ENCODE results near the gene IDUA.
"Not testable (repeated sequence)": the region's sequence is repeated elsewhere in the genome, so short reads cannot be mapped to it uniquely, and the experiment has no call there.

Gene IDUA

GRCh38 chr4:967113-968104 is 19.4 kb upstream of the IDUA start:
- DNase-seq (ENCODE audit: low read depth in 1 of 2, low spot score in 1 of 2) = no peak

GRCh38 chr4:968221-968620 is 18.6 kb upstream of the IDUA start:
- DNase-seq (ENCODE audit: low read depth in 1 of 2, low spot score in 1 of 2) = no peak

DNA sequence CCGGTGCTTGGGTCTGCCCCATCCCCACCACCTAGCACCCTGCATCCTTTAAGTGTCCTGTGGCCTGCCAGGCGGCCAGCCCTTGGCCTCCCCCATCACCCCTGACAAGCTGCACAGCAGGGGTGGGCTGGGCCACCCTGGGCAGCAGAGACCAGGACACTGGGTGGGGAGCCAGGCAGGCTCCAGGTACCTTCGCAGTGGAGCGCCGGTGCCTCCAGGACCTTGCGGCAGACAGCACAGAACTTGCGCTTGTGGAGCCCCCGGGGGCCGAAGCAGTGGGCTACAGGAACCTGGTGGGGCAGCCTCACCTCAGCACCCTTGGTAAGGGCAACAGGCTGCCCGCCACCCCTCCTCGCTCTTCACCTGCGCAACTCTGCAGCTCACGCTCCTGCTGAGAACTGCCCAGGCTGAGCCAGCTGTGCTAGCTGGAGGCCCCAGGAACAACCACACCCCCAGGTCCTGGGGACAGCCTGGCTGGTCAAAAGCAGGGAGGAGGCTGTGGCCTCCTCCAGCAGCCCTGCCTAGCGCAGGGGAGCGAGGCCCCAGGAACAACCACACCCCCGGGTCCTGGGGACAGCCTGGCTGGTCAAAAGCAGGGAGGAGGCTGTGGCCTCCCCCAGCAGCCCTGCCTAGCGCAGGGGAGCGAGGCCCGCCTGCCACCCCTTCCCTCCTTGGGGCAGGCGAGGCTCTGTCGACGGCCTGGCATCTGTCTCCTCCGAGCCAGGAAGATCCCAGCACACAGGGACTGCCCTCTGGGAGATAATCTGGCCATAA is 18.0 kb upstream of the IDUA start:
- DNase-seq (ENCODE audit: low read depth in 1 of 2, low spot score in 1 of 2) = no peak

DNA sequence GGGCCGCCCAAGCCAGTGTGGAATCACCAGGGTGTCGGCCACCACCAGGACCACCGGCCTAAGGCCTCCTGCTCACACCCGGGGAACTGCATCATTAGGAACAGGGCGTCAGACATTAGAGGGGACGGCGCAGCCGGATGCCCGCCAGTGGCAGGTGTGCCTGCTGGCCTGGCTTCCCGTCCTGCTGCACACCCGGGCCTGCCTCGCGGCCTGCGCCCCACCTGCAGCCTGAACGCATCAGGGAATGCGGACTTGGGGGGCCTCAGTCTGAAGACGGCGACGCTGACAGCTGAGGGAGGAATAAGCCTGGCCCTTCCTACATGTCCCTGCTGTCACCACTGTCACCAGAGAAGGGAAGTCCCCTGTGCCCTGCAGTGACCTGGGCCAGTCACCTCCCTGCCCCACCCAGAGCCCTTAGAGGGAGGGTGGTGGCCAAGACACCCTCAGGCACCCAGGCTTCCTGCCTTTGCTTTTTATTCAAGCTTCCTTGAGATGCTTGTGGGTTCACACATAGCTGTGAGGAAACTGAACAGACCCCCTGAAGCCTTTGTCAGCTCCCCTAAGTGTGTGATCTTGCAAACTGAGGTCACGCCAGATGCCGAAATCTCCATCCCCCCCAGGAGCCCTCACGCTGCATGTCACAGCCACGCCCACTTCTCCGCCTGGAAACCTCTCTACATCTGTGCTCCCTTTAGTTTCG is 16.6 kb upstream of the IDUA start:
- no peak for DNase-seq (ENCODE audit: low read depth in 1 of 2, low spot score in 1 of 2)

GRCh38 chr4:970854-971520 is 15.9 kb upstream of the IDUA start:
- no peak for DNase-seq (ENCODE audit: low read depth in 1 of 2, low spot score in 1 of 2)

GRCh38 chr4:971666-972500 is 15.0 kb upstream of the IDUA start:
- DNase-seq (ENCODE audit: low read depth in 1 of 2, low spot score in 1 of 2) = no peak

GRCh38 chr4:972651-973424 is 14.0 kb upstream of the IDUA start:
- peak; percentile 35 to 44 for DNase-seq (ENCODE audit: low read depth in 1 of 2, low spot score in 1 of 2)

DNA sequence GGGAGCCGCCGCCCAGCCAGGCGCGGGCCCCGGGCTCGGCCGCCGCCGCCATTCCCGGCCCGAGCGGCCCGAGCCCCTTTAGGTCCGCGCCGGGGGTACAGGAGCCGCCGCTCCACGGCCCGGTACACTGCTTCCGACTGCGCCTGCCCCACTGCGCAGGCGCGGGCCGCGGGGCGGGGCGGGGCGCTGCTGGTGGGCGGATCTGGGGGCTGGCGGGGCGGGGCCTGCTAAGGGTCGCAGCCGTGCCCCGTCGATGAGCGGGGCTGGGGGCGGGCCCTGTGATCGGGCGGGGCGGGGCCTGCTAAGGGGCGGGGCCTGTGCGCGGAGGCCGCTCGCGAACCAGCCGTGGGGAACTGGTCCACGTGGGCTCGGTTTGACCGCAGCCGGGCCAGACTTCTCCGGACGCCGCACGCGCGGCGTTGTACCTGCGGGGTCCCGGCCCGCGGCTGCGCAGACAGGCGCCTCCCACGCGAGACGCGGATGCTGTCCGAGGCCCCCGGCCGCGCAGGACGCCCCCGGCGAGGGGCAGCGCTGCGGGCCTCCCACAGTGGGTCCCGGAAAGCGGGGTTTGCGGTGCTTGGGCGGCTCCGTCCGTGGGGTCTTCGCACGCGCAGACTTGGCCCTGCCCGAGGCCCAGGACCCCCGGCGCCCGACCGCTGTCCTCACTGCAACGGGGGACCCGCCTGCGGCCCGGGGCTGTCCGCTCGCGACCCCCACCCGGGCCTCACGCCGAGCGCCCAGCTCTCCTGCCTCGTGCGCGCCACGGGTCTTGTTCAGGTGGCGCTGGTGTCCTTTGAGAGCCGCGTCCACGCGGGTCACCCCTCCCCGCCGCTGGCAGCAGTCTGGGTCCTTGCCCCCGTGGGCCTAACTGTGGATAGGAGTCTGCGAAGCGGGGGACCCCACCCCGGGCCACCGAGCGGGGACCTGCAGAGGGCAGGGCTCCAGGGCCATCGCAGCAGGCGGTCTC is 13.1 kb upstream of the IDUA start, which contains the start of gene DGKQ:
TSS of gene DGKQ (minus strand) at position 139 of the 967 bp plus-strand sequence. CDS start at position 52, 87 bp downstream.
- peak; percentile 84 to 85 for DNase-seq (ENCODE audit: low read depth in 1 of 2, low spot score in 1 of 2)

DNA sequence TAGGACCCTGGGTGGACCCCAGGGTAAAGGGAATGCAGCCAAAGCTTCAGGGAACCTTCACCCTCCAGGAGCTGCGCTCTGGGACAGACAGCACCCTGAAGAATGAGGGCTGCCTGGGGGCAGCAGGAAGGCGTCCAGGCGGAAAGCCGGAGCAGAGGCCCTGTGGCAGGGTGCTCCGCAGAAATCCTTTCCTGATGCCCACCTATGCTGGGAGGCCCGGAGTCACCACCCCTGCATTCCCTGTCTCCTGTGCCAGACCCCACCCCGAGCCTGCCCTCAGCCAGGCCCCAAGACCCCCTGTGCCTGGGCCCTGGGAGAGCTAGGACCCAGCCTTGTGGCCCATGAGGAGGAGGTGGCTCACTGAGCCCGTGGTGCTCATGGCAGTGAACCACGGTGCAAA is 12.2 kb upstream of the IDUA start:
- no peak for DNase-seq (ENCODE audit: low read depth in 1 of 2, low spot score in 1 of 2)

DNA sequence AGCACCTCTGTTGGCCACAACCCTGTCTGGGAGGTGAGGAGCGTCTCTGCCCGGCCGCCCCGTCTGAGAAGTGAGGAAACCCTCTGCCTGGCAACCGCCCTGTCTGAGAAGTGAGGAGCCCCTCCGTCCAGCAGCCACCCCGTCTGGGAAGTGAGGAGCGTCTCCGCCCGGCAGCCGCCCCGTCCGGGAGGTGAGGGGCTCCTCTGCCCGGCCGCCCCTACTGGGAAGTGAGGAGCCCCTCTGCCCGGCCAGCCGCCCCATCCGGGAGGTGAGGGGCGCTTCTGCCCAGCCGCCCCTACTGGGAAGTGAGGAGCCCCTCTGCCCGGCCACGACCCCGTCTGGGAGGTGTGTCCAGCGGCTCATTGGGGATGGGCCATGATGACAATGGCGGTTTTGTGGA is 10.8 kb upstream of the IDUA start:
- not testable (repeated sequence) for DNase-seq (ENCODE audit: low read depth in 1 of 2, low spot score in 1 of 2)

DNA sequence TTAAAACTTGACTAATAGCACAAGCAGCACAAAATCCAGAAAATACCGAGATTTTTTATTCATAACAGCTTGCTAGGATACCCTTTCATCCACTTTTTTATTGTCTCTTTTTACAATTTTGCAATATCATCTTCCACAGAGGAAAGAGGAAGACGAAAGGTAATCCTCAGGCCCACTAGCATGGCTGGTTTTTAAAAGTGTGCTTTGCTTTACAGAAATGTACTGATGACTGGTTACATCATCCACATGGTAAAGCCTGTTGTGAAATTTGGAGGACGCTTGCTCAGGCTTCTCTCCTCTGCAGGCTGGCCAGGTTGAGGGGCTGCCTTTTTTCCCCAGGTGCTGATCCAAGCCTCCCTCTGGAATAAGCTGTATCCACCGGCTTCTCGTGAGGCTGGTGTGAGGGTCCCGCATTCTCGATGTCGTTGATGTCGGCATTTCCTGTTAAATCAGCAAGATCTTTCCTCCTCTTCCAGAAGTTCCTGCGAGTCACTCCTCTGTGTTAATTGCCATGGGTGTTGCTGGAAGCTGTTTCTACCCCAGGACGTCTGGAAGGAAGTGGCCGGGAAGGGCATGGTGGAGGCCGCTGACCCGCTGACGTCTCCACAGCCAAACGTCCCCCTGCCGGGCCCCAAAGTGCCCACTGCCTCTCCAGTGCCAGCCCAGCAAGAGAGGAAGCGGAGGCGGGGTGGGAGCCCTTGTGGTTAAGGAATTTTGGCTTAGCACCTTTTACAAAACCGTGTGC is 7.7 kb upstream of the IDUA start:
- no peak for DNase-seq (ENCODE audit: low read depth in 1 of 2, low spot score in 1 of 2)

DNA sequence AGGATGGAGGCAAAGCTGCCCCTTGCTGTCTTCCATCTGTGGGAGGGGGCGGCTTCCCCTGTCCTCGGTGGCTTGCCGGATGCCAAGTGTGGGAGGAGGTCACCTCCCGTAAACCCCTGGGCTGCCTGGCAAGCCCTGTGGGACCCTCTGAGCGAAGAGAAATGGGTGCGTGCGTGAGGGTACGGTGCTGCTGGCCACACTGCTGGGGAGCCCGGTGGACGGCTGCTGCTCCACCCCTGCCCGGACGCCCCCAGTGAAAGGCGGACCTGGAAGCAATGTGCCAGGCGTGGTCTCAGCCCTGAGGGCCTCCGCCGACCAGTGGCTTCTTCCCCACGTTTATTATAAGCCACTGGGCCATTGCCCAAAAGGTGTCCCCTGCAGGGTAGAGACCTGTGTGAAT is 4.6 kb upstream of the IDUA start:
- no peak for DNase-seq (ENCODE audit: low read depth in 1 of 2, low spot score in 1 of 2)

DNA sequence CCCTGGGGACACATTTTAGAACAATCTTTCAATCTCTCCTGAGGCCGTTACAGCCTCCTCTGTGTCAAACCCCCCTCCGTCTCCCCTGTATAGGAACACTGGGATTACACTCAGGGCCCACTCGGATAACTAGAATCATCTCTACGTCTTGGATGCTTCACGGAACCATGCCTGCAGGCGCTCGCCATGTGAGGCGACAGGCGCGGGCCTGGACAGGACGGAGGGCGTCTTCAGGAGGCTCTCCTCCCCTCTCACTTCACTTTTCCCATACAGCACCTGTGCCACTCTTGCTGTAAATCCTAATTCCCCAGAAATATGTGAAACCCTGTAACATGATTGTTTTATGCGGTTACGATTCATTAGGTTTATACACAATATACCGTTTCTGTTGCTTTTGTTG is 4.0 kb upstream of the IDUA start:
- DNase-seq (ENCODE audit: low read depth in 1 of 2, low spot score in 1 of 2) = no peak

DNA sequence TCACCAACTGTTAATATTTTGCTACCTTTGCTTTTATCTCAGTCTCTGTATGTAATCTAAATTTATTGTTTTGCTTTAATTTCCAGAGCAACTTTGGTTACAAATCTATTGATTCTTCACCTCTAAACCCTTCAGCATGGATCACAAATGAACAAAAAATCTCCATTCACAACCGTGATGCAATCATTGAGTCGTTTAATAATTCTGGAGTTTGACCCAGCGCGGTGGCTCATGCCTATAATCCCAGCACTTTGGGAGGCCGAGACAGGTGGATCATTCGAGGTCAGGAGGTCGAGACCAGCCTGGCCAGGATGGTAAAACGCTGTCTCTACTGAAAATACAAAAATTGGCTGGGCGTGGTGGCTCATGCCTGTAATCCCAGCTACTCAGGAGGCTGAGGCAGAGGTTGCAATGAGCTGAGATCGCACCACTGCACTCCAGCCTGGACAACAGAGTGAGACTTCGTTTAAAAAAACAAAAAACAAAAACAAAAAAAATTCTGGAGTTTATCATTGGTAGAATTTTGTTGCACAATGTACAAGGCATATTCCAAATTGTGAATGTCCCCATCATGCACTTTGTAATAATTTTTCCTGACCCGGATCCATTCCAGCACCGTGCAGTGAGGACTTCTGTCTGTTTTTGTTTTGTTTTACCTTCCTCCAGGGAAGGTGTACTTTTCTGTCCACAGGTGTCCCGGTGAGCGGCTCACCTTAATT is 2.3 kb upstream of the IDUA start:
- DNase-seq (ENCODE audit: low read depth in 1 of 2, low spot score in 1 of 2) = no peak

GRCh38 chr4:985123-985830 is 1.6 kb upstream of the IDUA start:
- peak; percentile 52 to 72 for DNase-seq (ENCODE audit: low read depth in 1 of 2, low spot score in 1 of 2)

GRCh38 chr4:986428-986878 is 391 bp upstream of the IDUA start:
- DNase-seq (ENCODE audit: low read depth in 1 of 2, low spot score in 1 of 2) = no peak
